ENCODE measurements around the gene MISP.
"Not testable (repeated sequence)": the region's sequence is repeated elsewhere in the genome, so short reads cannot be mapped to it uniquely, and the experiment has no call there.

Gene MISP

DNA sequence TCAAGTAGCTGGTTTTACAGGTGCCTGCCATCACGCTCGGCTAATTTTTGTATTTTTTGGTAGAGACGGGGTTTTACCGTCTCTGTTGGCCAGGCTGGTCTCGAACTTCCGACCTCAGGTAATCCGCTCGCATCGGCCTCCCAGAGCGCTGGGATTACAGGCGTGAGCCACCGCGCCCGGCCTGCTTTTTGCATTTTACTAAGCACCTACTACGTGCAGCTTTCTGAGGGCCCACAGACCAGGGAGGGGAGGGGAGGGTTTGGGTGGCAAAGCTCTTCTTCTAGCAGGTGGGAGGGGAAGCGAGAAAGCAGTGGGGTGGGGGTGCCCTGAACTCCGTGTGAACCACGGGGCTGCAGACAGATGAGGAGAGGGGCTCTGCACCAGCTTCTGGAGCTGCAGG is 27.2 kb upstream of the MISP start:
- no peak for DNase-seq

DNA sequence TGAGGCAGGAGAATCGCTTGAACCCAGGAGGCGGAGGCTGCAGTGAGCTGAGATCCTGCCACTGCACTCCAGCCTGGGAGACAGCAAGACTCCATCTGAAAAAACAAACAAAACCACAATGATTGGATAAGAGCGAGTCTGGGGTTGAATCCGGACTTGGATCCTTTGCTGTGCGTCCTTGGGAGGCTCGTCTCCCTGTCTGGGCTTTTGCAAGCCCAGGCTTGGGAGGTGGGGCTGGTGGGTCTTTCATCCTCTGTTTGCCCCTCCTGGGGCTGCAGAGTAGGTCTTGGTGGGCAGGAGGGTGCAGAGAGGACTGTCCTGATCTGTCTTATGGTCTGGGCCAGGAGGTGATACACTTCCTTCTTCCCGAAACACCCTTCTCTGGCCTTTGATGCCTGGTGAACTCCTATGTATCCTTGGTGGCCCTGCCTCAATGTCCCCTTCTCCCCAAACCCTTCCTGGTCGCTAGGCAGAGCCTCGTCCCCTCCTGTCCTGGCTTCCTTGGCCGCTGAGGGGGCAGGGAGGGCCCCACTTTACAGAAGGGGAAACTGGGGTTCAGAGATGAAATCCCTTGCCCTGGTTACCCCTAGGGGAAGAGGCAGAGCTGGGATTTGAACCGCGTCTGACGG is 25.3 kb upstream of the MISP start:
- no peak for DNase-seq

DNA sequence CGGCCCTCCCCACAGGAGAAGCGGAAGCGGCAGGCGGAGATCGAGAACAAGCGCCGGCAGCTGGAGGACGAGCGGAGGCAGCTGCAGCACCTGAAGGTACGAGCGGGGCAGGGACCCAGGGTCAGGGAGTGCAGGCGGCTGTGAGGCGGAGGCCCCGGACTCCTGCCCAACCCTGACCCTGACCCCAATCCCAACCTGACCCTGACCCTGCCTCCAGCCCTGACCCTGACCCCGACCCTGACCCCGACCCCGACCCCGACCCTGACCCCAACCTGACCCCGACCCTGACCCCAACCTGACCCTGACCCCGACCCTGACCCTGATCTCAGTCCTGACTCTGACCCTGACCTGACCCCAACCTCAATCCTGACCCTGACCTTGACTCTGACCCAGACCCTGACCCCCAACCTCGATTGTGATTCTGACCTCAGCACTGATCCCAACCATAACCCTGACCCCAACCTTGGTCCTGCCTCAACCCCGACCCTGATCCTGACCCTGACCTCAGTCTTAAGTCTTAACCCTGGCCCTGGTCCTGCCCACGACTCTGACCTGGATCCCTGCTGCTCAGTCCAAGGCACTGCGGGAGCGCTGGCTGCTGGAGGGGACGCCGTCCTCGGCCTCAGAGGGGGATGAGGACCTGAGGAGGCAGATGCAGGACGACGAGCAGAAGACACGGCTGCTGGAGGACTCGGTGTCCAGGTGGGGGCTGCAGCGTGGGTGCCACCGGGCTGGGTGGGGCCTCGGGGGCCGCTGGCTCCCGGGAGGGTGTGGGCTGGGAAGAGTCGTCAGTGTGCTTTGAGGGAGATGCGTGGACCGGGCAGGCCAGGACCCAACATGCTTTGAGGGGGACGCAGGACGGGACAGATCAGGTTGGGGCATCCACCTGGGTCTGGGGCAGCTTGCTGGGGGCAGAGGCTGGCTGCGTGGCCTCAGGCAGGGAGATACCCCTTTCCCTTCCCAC is 23.6 kb upstream of the MISP start:
- no peak for DNase-seq

DNA sequence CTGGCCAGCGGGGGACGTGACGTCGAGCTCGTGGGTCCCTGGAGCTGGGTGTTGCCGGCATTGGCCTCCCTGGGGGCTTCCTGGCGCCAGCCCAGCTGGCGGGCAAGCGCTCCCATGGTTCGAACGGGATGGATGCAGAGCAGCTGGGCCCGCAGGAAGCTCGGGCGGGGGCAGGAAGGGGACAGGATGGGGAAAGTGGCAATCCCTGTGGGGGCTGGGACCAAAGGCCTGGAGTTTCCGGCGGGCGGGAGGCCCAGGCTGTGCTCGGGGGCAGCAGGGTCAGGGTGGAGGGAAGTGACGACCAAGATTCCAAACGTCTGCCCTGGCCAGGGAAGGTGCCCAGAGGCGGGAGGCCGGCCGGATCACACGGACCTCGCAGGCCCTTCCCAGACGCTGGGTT is 22.9 kb upstream of the MISP start:
- no peak for DNase-seq

DNA sequence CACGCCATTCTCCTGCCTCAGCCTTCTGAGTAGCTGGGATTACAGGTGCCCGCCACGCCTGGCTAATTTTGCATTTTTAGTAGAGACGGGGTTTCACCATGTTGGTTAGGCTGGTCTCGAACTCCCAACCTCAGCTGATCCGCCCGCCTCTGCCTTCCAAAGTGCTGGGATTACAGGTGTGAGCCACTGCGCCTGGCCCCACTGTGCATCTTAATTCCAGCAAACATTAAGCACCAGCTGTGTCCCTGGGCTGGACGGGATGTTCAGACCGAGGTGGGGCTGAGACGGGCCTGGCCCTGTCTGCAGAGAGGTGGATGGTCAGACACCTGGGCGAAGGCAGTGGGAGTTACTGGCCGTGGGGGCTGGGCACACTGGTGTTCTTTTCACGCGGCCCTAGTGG is 21.3 kb upstream of the MISP start:
- DNase-seq: not testable (repeated sequence)

DNA sequence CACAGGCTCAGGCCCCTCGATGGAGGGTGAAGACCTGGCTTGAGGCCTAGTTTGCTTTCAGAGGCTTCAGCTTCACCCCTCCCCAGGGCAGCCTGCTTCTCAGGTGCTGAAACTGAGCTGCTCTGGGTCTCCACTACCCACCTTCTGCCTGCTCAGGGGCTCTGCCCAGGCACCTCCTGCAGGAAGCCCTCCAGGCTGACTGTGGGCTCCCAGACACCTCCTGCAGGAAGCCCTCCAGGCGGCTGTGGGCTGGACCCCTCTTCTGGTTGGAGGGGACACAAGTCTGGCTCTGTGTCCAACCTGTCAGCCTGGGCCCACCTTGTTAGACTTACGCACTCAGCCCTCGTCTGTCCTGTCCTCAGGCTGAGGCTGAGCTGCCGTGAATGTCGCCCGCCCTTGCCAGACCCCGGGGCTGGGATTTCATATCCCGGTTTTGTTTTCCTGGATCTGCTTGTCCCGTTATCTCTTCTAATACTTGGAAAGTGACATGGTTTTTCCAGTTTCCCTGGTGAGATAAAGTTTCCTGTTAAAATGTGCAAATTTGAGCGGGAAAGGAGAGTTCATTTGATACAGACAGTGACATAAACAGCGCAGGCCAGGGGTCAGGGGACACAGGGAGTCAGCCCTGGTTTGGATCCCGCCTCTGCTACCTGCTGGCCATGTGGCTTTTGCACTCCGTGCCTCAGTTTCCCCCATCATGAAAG is 20.8 kb upstream of the MISP start:
- no peak for DNase-seq

DNA sequence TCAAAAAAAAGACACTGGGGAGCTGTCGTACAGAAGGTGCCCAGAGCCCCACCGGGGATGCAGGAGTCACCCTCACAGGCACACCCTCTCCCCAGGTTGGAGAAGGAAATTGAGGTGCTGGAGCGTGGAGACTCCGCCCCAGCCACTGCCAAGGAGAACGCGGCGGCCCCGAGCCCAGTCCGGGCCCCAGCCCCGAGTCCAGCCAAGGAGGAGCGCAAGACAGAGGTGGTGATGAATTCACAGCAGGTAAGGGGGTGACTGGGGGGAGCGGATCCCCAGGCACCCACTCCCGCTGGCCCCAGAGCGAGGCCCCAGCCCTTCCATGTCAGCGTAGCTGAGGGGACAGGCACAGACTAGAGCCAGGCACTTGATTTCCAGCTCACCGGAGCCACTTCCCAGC is 19.9 kb upstream of the MISP start:
- no peak for DNase-seq

DNA sequence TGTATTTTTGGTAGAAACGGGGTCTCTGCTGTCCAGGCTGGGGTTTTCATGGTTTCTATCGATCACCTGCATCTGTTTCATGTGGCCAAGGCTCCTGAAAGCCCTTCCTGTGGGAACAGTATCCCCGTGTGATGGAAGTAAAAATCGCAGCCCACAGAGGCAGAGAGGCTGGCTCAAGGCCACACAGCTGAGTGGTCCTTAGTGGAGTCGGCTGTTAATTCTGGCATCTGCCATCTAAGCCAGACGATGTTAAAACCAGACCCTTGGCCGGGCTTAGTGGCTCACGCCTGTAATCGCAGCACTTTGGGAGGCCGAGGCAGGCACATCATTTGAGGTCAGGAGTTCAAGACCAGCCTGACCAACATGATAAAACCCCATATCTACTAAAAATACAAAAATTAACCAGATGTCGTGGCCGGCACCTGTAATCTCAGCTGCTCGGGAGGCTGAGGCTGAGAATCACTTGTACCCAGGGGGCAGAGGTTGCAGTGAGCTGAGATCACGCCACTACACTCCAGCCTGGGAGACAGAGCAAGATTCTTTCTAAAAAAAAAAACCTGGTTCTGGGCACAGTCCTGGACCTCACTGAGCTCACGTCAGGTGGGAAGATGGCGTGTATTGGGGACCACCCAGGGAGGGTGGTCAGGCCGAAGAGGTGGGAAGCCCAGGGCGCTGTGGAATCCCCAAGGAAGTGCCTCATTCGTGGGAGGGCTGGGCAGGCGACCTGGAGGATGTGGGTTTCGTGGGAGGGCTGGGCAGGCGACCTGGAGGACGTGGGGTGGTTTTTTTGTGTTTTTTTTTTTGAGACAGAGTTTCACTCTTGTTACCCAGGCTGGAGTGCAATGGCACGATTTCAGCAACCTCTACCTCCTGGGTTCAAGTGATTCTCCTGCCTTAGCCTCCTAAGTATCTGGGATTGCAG is 18.5 kb upstream of the MISP start:
- DNase-seq: peak in 1 of 5 experiments; percentile 22

DNA sequence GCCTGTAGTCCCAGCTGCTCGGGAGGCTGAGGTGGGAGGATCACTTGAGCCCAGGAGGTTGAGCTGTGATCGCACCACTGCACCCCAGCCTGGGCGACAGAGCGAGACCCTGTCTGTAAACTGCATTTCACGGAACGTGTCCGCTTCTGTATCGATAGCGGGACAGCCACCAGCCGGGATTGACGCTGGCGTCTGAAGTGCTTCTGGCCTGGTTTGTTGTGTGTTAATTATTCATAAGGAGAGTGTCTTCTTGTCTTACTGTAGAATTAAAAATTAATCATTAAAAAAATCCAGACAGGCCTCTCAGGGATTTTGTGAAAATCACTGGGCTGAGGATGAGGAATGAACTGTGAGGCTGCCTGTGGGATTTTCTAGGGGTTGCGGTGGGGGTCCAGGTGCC is 16.2 kb upstream of the MISP start:
- DNase-seq: no peak

DNA sequence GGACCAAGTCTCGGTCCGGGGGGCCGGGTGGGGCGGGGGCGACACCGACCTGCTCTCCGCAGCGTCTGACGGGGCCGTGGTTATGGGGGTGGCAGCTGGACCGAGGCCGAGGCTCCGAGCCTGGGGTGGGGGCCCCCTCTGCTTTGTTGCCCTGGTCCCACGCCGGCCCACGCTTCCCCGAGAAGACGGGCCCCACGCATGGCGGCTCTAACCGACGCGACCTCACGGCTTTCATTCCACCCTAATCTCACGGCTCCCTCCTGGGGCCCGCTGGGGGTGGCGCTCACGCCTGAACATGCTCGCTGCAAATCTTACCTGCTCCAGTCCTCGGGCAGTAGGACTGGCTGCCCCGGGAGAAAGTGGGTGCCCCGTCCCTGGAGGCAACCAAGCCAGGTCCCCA is 14.8 kb upstream of the MISP start:
- no peak for DNase-seq

DNA sequence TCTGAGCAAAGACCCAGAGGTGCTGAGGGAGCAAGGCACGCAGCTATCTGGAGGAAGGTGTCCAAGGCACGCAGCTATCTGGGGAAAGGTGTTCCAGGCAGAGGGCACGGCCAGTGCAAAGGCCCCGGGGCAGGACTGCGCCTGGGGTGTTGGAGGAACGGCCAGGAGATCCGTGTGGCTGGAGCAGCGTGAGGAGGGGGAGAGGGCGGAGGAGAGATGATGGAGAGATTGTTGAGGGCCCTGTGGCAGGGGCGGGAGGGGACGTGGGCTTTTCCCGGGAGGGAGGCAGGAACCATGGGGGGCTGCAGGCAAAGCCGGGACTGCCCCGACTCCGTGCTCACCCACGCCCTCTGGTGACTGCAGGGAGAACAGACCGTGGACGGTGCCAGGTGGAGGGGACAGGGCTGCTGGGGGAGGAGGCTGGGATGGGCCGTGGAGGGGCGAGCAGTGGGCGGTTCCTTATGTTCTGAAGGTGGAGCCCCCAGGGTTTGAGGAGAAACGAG is 13.3 kb upstream of the MISP start:
- DNase-seq: peak; percentile 23 to 50 (median 36)

DNA sequence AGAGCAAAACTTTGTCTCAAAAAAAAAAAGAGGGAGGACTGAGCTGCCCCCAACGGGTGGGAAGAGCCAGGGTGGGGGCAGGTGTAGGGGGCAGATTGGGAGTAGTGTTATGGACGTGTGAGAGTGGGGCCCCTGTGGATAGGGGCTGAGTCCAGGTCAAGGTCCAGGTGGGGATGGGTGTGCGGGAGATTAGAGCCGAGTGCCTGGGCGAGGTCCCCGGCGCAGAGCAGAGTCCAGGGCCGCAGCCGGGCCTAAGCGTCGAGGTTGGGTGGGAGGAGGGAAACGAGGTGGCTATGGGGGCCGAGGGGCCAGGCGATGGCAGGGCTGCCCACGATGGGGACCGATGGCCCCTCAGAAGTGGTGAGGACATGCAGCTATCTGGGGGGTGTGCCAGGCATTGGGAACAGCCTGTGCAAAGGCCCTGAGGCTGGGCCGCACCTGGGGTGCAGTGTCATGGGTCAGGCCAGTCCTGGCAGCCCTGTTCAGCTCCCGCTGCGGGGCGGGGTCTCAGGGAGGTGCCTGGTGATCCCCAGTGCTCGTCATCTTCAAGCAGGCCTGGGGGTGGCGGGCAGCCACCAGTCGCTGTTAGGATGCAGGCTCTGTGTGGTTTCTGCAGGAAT is 12.3 kb upstream of the MISP start:
- DNase-seq: no peak

DNA sequence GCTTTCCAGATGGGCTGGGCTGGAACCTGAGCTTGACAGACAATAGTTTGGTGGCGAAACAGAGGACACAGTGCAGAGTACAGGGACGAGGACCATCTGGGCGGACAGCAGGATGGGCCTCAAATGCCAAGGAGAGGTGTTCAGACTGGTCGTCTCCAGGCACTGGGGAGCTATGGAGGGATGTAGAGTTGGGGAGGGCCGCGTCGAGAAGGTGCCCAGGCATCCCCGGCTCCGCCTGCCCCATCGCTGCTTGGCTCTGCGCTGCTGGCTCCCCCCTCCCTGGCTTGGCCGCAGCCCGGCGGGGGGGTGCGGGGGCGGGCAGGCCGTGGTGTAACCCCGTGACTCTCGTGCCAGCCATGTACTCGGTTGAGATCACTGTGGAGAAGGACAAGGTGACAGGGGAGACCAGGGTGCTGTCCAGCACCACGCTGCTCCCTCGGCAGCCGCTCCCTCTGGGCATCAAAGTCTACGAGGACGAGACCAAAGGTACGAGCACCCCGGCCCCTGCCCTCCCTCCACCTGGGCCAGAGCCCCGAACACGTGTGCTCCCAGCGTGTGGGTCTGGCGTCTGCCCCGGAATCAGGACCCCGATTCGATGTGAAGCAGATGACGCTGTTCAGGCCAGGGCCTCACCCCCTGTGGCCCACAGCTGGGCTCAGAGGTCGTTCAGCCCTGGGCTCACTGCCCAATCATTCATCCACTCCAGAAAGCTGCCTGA is 10.8 kb upstream of the MISP start:
- DNase-seq: no peak

DNA sequence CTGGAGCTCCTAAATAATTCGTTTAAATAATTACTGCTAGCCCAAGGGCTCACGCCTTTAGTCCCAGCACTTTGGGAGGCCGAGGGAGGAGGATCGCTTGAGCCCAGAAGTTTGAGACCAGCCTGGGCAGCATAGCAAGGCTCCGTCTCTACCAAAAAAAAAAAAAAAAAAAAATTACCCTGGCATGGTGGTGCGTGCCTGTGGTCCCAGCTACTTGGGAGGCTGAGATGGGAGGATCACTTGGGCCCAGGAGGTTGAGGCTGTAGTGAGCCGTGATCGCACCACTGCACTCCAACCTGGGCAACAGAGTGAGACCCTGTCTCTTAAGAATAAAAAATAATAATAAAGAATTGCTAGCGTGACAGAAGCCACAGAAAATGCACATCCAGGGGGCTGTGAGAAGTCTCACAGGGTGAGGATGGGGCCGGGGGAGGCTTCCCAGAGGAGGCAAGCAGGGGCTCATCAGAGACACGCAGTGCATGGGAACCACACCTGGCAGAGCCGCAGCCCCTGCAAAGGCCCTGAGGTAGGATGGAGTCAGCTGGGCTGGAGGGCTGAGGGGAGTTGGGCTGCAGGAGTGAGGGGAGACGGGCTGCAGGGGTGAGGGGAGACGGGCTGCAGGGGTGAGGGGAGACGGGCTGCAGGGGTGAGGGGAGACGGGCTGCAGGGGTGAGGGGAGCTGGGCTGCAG is 10.0 kb upstream of the MISP start:
- not testable (repeated sequence) for DNase-seq

DNA sequence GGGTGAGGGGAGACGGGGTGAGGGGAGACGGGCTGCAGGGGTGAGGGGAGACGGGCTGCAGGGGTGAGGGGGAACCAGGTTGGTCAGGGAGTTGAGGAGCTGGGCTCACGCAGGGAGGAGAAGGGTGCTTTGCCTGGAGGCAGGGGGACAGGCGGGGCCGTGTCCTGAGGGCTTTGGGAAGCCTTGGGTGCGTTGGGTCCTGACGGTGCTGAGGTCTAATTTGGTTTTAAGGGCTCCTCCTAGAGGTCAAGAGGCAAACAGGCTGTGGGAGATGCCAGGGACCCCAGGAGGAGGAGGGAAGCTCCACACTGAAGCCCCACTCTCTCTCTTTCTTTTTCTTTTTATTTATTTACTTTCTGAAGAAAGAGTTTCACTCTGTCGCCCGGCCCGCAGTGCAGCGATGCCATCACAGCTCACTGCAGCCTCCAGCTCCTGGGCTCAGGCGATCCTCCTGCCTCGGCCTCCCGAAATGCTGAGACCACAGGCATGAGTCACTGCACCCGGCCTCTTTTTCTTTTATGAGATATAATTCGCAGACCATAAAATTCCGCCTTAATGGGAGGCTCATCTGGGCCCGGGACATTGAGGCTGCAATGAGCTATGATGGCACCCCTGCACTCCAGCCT is 9.3 kb upstream of the MISP start:
- peak in 1 of 5 experiments; percentile 17 for DNase-seq

DNA sequence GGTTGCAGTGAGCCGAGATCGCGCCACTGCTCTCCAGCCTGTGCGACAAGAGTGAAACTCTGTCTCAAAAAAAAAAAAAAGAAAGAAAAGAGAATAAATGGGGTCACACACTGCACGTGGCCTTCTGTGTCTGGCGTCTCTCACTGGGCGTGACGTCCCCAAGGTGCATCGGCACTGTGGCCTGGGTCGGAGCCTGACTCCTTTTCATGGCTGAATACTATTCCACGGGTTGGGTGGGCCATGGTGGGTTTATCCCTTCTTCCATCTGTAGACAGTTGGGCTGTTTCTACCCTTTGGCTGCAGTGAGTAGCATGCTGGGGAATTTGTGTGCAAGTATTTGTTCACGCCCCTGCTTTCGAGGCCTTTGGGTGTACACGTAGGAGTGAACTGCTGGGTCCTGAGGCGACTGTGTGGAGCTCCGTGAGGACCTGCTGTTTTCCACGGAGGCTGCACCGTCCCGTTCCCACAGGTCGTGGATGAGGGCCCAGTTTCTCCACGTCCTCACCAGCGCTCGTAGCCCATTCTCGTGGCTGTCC is 8.3 kb upstream of the MISP start:
- DNase-seq: no peak

DNA sequence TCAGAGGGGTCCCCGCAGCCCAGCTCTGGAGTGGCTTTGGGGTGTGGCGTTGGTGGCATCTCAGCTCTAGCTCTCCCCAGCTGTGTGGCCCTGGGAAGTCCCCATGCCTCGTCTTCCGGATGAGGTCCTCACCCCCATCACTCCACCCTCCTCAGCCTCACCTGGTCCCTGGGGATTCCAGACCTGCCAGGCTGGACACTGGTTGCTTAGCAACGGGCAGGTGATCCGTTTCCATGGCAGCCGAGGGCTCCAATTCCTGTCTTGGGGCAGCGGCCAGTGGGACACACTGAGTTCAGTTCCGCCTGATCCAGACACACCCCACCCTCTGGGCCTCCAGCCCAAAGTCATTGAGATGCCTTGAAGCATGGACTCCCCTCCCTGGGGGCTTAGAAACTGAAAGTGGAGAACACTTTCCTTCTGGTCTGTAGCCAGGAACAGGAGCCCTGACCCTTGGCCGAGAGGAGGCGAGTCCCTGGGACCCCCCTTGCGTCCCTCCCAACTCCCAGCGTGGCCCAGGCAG is 7.7 kb upstream of the MISP start:
- no peak for DNase-seq

DNA sequence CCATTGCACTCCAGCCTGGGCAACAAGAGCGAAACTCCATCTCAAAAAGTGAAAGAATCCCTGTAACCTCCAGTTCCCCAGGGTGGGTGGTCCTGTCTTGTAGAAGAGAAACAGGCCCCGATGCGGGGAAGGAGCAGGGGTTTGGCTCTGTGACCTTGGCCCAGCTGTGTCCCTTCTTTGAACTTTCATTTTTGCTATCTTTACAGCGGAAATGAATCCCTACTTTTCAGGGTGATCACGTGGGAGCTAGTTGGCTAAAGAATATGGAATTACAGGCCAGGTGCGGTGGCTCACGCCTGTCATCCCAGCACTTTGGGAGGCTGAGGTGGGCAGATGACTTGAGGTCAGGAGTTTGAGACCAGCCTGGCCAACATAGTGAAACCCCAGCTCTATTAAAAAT is 5.8 kb upstream of the MISP start:
- not testable (repeated sequence) for DNase-seq

DNA sequence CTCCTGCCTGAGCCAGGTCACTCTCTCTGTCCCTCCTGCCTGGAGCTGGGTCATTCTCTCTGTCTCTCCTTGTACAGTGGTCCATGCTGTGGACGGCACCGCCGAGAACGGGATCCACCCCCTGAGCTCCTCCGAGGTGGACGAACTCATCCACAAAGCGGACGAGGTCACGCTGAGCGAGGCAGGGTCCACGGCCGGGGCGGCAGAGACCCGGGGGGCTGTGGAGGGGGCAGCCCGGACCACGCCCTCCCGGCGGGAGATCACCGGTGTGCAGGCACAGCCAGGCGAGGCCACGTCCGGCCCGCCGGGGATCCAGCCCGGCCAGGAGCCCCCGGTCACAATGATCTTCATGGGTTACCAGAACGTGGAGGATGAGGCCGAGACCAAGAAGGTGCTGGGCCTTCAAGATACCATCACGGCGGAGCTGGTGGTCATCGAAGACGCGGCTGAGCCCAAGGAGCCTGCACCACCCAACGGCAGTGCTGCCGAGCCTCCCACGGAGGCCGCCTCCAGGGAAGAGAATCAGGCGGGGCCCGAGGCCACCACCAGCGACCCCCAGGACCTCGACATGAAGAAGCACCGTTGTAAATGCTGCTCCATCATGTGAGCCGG is 4.6 kb upstream of the MISP start:
- no peak for DNase-seq
